Prostate gland (tissue), 2 donors: ENCODE data around the gene MRPS10. TPM values are rescaled to one million over a fixed set of nuclear protein-coding genes. Genes with fewer than 3 reads are reported as not detected.
A peak's percentile ranks its signal among the peaks of the same experiment; 100 is the strongest.

Experiments
- DNase-seq: peaks from one replicate; pipeline ENCODE4 v3.0.0-alpha.2; 2019; ENCODE audit warnings: low spot score
- H3K27ac ChIP-seq, 2 donors: fragments of 200-600 bp; sonication (generic); 2 replicates each; pipeline ENCODE4 v1.5.1; 2017 to 2019
- H3K27me3 ChIP-seq: fragments of 200-600 bp; sonication (generic); replicated peaks from 2 replicates; pipeline ENCODE4 v1.5.1; 2019; ENCODE audit not compliant: insufficient read depth
- H3K36me3 ChIP-seq, 2 donors: fragments of 200-600 bp; sonication (generic); 1 replicate in 1 of 2; 2 replicates in 1 of 2; pipeline versions ENCODE4 v1.5.1 to v1.8.1; 2017 to 2019
- H3K4me1 ChIP-seq: fragments of 200-600 bp; sonication (generic); replicated peaks from 2 replicates; pipeline ENCODE4 v1.5.1; 2019
- H3K4me3 ChIP-seq, 2 donors: fragments of 200-600 bp; sonication (generic); 2 replicates each; pipeline ENCODE4 v1.5.1; 2017 to 2019
- H3K9me3 ChIP-seq: fragments of 200-600 bp; sonication (generic); 2 replicates; pipeline ENCODE4 v1.5.1; 2017
- CTCF ChIP-seq, 4 experiments: fragments of 200-600 bp in 2 of 4; fragments of 450-650 bp in 2 of 4; sonication (generic) in 2 of 4; IDR thresholded peaks; 1 replicate in 3 of 4; 2 replicates in 1 of 4; pipeline ENCODE4 v1.5.1; 2016 to 2019; ENCODE audit warnings: antibody characterized with exemption in 4 of 4, mild to moderate bottlenecking in 2 of 4, moderate library complexity in 2 of 4
- POLR2A ChIP-seq: fragments of 450-650 bp; IDR thresholded peaks from one replicate; pipeline ENCODE4 v1.6.1; 2016; ENCODE audit warnings: antibody characterized with exemption, mild to moderate bottlenecking
- POLR2AphosphoS5 ChIP-seq: sonication (generic); formaldehyde crosslinking; IDR thresholded peaks from one replicate; pipeline ENCODE4 v1.6.1; 2017; ENCODE audit warnings: antibody characterized with exemption
- whole genome bisulfite sequencing: methylation state at CpG from one replicate; pipeline ENCODE4 v1.1.5; 2018; 5-methylcytosine and 5-hydroxymethylcytosine counted together
- intact Hi-C: fragments of 100-400 bp; cut with DNase I; formaldehyde crosslinking; loops from one replicate; pipeline ENCODE4 v1.14.2; 2022
- total RNA-seq, 2 donors: library from RNA; depleted of rRNA; stranded (reverse); fragments of >200 nt; gene quantifications; one replicate each; pipeline ENCODE4 v1.1.0, GENCODE V29; 2016

Gene MRPS10
- total RNA-seq, 2 donors from 2014 or later = 27.5 to 31.8 TPM

GRCh38 chr6:42229506-42230119, 12.0 kb upstream of the MRPS10 start:
- no peaks in the 10 kb centered on the region for H3K27me3 ChIP-seq
- no peaks in the 10 kb centered on the region for H3K4me1 ChIP-seq
- 65% methylated on average over 6 of the region's 6 CpGs for WGBS
- no peak overlapping the region for H3K4me3 ChIP-seq
- H3K36me3 ChIP-seq = no peaks in the 10 kb centered on the region
- no peak overlapping the region for H3K27ac ChIP-seq
- no peaks in the 10 kb centered on the region for H3K9me3 ChIP-seq
- intact Hi-C loops = loop anchor here (10.0 kb wide), 1 partner anchor 305 kb away; the partner anchor contains the start of genes BYSL and MED20
- no peak for DNase-seq
- TF ChIP-seq POLR2A (no peak), CTCF (IDR thresholded peaks at IDR 0.05) (no peak), POLR2AphosphoS5 (no peak)

GRCh38 chr6:42228305-42228704, 10.6 kb upstream of the MRPS10 start:
- Histone ChIP-seq H3K27ac (no peak overlapping the region), H3K4me3 (no peak overlapping the region), H3K27me3 (no peaks in the 10 kb centered on the region), H3K36me3 (no peaks in the 10 kb centered on the region), H3K4me1 (no peaks in the 10 kb centered on the region), H3K9me3 (no peaks in the 10 kb centered on the region)
- TF ChIP-seq POLR2AphosphoS5 (no peak), CTCF (IDR thresholded peaks at IDR 0.05) (no peak), POLR2A (no peak)
- intact Hi-C loops = loop anchor here (10.0 kb wide), 1 partner anchor 304 kb away; the partner anchor contains the start of genes BYSL and MED20
- DNase-seq = no peak
- 90% methylated on average over 15 of the region's 15 CpGs for WGBS

- intact Hi-C loops = loop anchor here (10.0 kb wide), 1 partner anchor 303 kb away; the partner anchor contains the start of genes BYSL and MED20
- WGBS = 37% methylated on average over 9 of the region's 9 CpGs
- peak overlapping the region; percentile 29 to 46 for H3K27ac ChIP-seq
- peak; percentile 36 for DNase-seq
- TF ChIP-seq POLR2AphosphoS5 (peak; percentile 56), CTCF (IDR thresholded peaks at IDR 0.05) (peak in 1 of 4 experiments; percentile 2), POLR2A (no peak)
- H3K36me3 ChIP-seq = no peaks in the 10 kb centered on the region
- H3K9me3 ChIP-seq = no peaks in the 10 kb centered on the region
- H3K4me3 ChIP-seq = no peak overlapping the region
- no peaks in the 10 kb centered on the region for H3K27me3 ChIP-seq
- no peaks in the 10 kb centered on the region for H3K4me1 ChIP-seq
These were observed 9.7 kb upstream of the MRPS10 start for GRCh38 chr6:42227173-42227850.

GRCh38 chr6:42226645-42227143, 9.0 kb upstream of the MRPS10 start:
- peak; percentile 26 for DNase-seq
- no peaks in the 10 kb centered on the region for H3K27me3 ChIP-seq

More at GRCh38 chr6:42226645-42227143, 9.0 kb upstream of the MRPS10 start:
- Histone ChIP-seq H3K27ac (peak overlapping the region in 1 of 2 donors; percentile 46), H3K4me1 (no peaks in the 10 kb centered on the region), H3K36me3 (no peaks in the 10 kb centered on the region), H3K4me3 (no peak overlapping the region), H3K9me3 (no peaks in the 10 kb centered on the region)
- intact Hi-C loops = loop anchor here (10.0 kb wide), 1 partner anchor 302 kb away; the partner anchor contains the start of genes BYSL and MED20
- 38% methylated on average over 8 of the region's 8 CpGs for WGBS
- TF ChIP-seq POLR2AphosphoS5 (peak; percentile 16), CTCF (IDR thresholded peaks at IDR 0.05) (no peak)
